Hepatocyte (in vitro differentiated cells): ENCODE data around the gene SLC22A9. TPM values are rescaled to one million over a fixed set of nuclear protein-coding genes. Genes with fewer than 3 reads are reported as not detected.

Experiments used
- DNase-seq: peaks from one replicate; pipeline ENCODE4 v3.0.0-alpha.2; 2016; ENCODE audit warnings: low spot score
- H2AFZ ChIP-seq: fragments of 200-600 bp; sonication (generic); 2 replicates; pipeline ENCODE4 v1.6.0; 2016; ENCODE audit warnings: antibody characterized with exemption, mild to moderate bottlenecking
- H3K27ac ChIP-seq: fragments of 200-600 bp; sonication (generic); 2 replicates; pipeline ENCODE4 v1.5.1; 2016; ENCODE audit warnings: mild to moderate bottlenecking
- H3K27me3 ChIP-seq: fragments of 200-600 bp; sonication (generic); 2 replicates; pipeline ENCODE4 v1.6.1; 2016
- H3K36me3 ChIP-seq: fragments of 200-600 bp; sonication (generic); replicated peaks from 2 replicates; pipeline ENCODE4 v1.5.1; 2016; ENCODE audit warnings: low read depth; ENCODE audit not compliant: insufficient read depth
- H3K4me1 ChIP-seq: fragments of 200-600 bp; sonication (generic); 2 replicates; pipeline ENCODE4 v1.5.1; 2016; ENCODE audit warnings: mild to moderate bottlenecking, moderate library complexity; ENCODE audit not compliant: insufficient read depth
- H3K4me2 ChIP-seq: fragments of 200-600 bp; sonication (generic); 2 replicates; pipeline ENCODE4 v1.6.0; 2016
- H3K4me3 ChIP-seq: fragments of 200-600 bp; sonication (generic); 2 replicates; pipeline ENCODE4 v1.5.1; 2016; ENCODE audit warnings: mild to moderate bottlenecking
- H3K79me2 ChIP-seq: fragments of 200-600 bp; sonication (generic); 2 replicates; pipeline ENCODE4 v1.6.0; 2017; ENCODE audit warnings: mild to moderate bottlenecking
- H3K9me2 ChIP-seq: fragments of 200-600 bp; sonication (generic); replicated peaks from 2 replicates; pipeline ENCODE4 v1.6.0; 2017; ENCODE audit warnings: mild to moderate bottlenecking; ENCODE audit not compliant: insufficient read depth
- H3K9me3 ChIP-seq: fragments of 200-600 bp; sonication (generic); 2 replicates; pipeline ENCODE4 v1.5.1; 2016; ENCODE audit warnings: low read depth, mild to moderate bottlenecking
- H4K20me1 ChIP-seq: fragments of 200-600 bp; sonication (generic); 2 replicates; pipeline ENCODE4 v1.6.0; 2016; ENCODE audit warnings: mild to moderate bottlenecking; ENCODE audit not compliant: insufficient read depth, poor library complexity, severe bottlenecking
- EZH2 ChIP-seq: fragments of 200-600 bp; sonication (generic); IDR thresholded peaks from 2 replicates; pipeline ENCODE4 v1.6.1; 2016; ENCODE audit warnings: antibody characterized with exemption, mild to moderate bottlenecking, borderline replicate concordance
- EZH2phosphoT487 ChIP-seq: fragments of 200-600 bp; sonication (generic); IDR thresholded peaks from one replicate; pipeline ENCODE4 v1.6.1; 2018; ENCODE audit warnings: antibody characterized with exemption, mild to moderate bottlenecking, low read depth, moderate library complexity; ENCODE audit not compliant: unreplicated experiment, severe bottlenecking
- WGBS: methylation state at CpG from one replicate; pipeline ENCODE4 v1.1.6; 2016; ENCODE audit warnings: low lambda C conversion rate; ENCODE audit errors: missing lambda C conversion rate; 5-methylcytosine and 5-hydroxymethylcytosine counted together
- polyA plus RNA-seq: library from polyadenylated mRNA; unstranded; fragments of >200 nt; fragmentation: Nextera tagmentation; extraction: Ambion mirVana; gene quantifications from 2 replicates; pipeline ENCODE4 v1.2.1, GENCODE V29; 2016
- total RNA-seq: library from RNA; depleted of rRNA; stranded (reverse); fragments of >200 nt; gene quantifications from 2 replicates; pipeline ENCODE4 v1.2.3, GENCODE V29; 2014
- TF ChIP-seq, protein P1 (sequence below): fragments of 200-600 bp; sonication (generic); IDR thresholded peaks from 2 replicates; pipeline ENCODE4 v1.5.1; 2016; ENCODE audit warnings: antibody characterized with exemption, mild to moderate bottlenecking; ENCODE audit not compliant: poor library complexity

The SLC22A9 gene
- total and polyA plus RNA-seq, 2 experiments from 2014 or later: 17.1 to 36.3 TPM

DNA sequence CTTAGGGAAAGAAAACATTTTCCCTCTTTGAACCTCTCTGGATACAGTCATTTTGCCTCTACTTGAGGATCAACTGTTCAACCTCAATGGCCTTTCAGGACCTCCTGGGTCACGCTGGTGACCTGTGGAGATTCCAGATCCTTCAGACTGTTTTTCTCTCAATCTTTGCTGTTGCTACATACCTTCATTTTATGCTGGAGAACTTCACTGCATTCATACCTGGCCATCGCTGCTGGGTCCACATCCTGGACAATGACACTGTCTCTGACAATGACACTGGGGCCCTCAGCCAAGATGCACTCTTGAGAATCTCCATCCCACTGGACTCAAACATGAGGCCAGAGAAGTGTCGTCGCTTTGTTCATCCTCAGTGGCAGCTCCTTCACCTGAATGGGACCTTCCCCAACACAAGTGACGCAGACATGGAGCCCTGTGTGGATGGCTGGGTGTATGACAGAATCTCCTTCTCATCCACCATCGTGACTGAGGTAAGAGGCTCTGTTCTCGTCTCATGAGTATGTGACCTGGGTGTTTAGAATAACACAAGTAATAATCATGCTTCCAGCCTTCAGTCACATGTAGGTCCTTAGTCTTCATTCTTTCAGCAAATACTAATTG, 495 bp downstream of the SLC22A9 start:
- Histone ChIP-seq H3K4me3 (no peak overlapping the region), H3K4me2 (peak overlapping the region; percentile 67), H2AFZ (peak overlapping the region; percentile 45), H3K9me3 (no peaks in the 10 kb centered on the region), H3K27ac (peak overlapping the region; percentile 92), H3K9me2 (no peaks in the 10 kb centered on the region), H3K27me3 (no peaks in the 10 kb centered on the region), H3K79me2 (no peaks in the 10 kb centered on the region), H3K4me1 (peaks cover 6% of the 10 kb centered on the region), H3K36me3 (no peaks in the 10 kb centered on the region), H4K20me1 (no peaks in the 10 kb centered on the region)
- WGBS: 84% methylated on average over 7 of the region's 7 CpGs
- no peak for DNase-seq
- TF ChIP-seq, protein P1, sequence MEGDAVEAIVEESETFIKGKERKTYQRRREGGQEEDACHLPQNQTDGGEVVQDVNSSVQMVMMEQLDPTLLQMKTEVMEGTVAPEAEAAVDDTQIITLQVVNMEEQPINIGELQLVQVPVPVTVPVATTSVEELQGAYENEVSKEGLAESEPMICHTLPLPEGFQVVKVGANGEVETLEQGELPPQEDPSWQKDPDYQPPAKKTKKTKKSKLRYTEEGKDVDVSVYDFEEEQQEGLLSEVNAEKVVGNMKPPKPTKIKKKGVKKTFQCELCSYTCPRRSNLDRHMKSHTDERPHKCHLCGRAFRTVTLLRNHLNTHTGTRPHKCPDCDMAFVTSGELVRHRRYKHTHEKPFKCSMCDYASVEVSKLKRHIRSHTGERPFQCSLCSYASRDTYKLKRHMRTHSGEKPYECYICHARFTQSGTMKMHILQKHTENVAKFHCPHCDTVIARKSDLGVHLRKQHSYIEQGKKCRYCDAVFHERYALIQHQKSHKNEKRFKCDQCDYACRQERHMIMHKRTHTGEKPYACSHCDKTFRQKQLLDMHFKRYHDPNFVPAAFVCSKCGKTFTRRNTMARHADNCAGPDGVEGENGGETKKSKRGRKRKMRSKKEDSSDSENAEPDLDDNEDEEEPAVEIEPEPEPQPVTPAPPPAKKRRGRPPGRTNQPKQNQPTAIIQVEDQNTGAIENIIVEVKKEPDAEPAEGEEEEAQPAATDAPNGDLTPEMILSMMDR: no peak
- TF ChIP-seq EZH2 (no peak), EZH2phosphoT487 (no peak)

DNA sequence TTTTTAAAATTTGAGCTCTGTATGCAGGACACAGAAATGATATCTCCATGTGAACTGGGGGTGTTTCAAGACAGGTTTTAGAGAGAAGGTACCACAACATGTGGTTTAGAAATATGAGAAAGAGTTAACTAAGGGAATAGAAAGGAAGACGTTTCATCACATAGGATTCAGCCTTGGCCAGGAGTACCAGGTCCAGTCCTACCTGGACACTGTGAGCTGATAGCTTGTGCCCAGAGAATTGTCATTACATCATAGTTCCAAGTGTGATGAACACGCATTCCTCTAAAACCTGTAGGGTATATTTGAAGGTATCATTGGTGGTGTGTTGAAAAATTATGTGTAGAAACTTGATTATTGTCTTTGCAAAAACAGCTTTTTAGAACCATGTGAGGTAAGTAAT, 1.8 kb downstream of the SLC22A9 start:
- WGBS: 83% methylated on average over 2 of the region's 2 CpGs
- H3K36me3 ChIP-seq: no peaks in the 10 kb centered on the region
- H3K9me3 ChIP-seq: no peaks in the 10 kb centered on the region
- DNase-seq: no peak
- TF ChIP-seq EZH2phosphoT487: no peak
- no peak for TF ChIP-seq EZH2
- TF ChIP-seq, protein P1: no peak
- no peaks in the 10 kb centered on the region for H3K79me2 ChIP-seq
- no peak overlapping the region for H3K4me3 ChIP-seq
- no peaks in the 10 kb centered on the region for H3K27me3 ChIP-seq
- peak overlapping the region; percentile 67 for H3K4me2 ChIP-seq
- H2AFZ ChIP-seq: no peak overlapping the region
- no peak overlapping the region for H3K27ac ChIP-seq
- H4K20me1 ChIP-seq: no peaks in the 10 kb centered on the region
- H3K4me1 ChIP-seq: peaks cover 6% of the 10 kb centered on the region
- no peaks in the 10 kb centered on the region for H3K9me2 ChIP-seq

GRCh38 chr11:63375434-63375833, 5.8 kb downstream of the SLC22A9 start:
- TF ChIP-seq EZH2phosphoT487 (no peak), EZH2 (no peak)
- TF ChIP-seq, protein P1: no peak
- 62% methylated on average over 2 of the region's 2 CpGs for WGBS
- no peaks in the 10 kb centered on the region for H4K20me1 ChIP-seq
- H3K27me3 ChIP-seq: no peaks in the 10 kb centered on the region
- no peaks in the 10 kb centered on the region for H3K36me3 ChIP-seq
- no peaks in the 10 kb centered on the region for H3K79me2 ChIP-seq
- no peak overlapping the region for H3K27ac ChIP-seq
- H3K9me2 ChIP-seq: no peaks in the 10 kb centered on the region
- DNase-seq: no peak
- no peak overlapping the region for H3K4me2 ChIP-seq
- H3K4me3 ChIP-seq: no peak overlapping the region
- H3K9me3 ChIP-seq: no peaks in the 10 kb centered on the region
- H3K4me1 ChIP-seq: no peaks in the 10 kb centered on the region
- H2AFZ ChIP-seq: no peak overlapping the region
